SIG-M5 (cell line): ENCODE results near the gene TMCC3.

Source experiments
- DNase-seq: peaks from one replicate; lab custom pipeline; 2025; lab: John Stamatoyannopoulos, UW

TMCC3 gene

DNA sequence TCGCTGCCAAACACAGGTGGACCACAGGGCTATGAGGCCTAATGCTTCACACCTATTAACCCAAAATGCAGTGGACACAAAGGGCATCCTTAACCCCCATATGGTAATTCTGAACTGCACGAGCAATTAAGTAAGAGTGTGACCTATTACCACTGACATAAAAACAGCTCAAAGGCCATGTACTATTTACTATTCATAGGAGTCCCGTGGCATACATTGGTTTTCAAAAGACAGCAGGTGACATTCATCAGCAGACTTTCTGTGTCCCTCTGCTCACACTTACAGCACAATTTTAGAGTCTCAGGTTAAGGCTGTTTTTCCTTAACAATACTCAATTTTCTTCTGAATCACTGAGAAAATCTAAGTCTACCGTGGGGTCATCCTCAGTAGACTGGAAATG, 23.1 kb upstream of the TMCC3 start:
- no peak for DNase-seq

DNA sequence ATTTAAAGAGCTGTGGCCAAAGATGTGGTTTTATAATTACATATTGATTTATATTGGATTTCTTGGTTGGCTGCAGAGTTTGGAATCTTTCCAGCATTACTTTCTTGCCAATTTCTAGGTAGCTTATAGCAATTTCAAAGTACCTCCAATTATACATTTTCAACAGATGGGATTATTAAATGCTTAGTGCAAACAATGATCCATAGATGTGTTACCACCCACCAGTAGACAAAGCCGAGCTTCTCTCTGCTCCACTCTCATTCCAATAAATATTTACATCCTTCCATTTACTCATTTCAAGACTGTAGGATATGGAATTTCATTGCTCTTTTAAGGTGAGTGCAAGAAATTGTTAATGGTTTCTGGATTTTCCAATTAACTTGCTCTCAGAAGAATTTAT, 21.6 kb upstream of the TMCC3 start:
- DNase-seq: no peak

- no peak for DNase-seq
These were observed 20.5 kb upstream of the TMCC3 start for GRCh38 chr12:94670898-94671297.

GRCh38 chr12:94670075-94670474, 19.7 kb upstream of the TMCC3 start:
- DNase-seq: no peak

DNA sequence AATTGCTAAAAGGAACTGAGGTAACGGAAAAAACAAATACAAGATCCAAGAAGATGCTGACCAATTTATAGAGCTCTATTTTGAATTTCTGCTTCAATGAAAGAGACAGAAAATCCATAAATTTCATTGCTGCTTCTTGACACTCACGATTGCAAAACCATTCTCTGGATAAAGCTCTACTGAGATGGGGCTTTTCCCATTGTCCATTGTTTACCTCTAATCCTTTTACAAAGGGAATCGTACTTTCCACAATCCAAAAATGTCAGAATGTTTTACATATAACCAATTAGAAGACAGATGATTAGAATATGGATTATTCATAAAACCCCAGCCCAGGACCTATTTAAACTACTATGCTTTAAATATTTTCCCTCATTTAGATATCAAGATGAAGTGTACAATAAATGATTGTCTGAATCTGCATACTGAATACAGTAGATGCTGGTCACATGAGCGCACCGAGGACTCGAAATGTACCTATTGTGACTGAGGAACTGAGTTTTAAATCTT, 16.7 kb upstream of the TMCC3 start:
- DNase-seq: no peak

DNA sequence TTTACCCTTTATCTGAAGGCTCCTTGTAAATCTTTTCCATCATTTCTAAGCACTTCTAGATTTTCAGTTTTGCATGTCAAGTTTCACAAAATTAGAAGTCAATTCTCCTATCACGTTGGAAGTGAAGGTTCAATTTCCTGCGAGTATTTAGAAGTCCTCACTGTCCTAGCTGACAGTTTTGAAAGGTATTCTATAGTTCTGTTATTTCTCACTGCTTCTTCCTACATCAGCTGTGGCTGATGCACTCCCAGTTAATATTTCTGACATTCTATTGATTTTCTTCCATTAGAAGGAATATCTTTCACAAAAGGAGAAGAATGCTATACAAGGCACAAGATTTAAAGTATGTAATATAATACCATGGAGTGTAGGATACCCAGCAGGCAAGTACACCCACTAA, 15.8 kb upstream of the TMCC3 start:
- DNase-seq: no peak

- no peak for DNase-seq
These were observed 13.3 kb upstream of the TMCC3 start for GRCh38 chr12:94663702-94664101.

DNA sequence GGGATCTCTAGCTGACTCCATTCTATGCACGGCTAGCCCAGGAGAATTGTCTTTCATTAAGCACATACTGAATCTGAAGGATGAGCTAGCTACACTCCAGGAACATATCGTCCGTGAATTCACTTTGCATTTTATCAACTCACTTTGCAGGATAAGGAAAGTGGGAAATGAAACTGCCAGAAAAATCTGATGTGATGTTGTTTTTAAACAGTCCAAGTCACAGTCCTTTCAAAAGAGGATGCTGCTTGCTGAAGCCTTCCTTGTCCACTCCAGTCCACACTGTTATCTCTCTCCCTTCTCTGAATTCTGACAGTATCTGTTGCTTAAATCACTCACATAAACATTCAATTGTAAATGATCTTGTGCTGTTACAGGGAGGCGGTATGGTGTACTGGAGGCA, 12.7 kb upstream of the TMCC3 start:
- no peak for DNase-seq

GRCh38 chr12:94660436-94660835, 10.1 kb upstream of the TMCC3 start:
- DNase-seq: no peak

DNA sequence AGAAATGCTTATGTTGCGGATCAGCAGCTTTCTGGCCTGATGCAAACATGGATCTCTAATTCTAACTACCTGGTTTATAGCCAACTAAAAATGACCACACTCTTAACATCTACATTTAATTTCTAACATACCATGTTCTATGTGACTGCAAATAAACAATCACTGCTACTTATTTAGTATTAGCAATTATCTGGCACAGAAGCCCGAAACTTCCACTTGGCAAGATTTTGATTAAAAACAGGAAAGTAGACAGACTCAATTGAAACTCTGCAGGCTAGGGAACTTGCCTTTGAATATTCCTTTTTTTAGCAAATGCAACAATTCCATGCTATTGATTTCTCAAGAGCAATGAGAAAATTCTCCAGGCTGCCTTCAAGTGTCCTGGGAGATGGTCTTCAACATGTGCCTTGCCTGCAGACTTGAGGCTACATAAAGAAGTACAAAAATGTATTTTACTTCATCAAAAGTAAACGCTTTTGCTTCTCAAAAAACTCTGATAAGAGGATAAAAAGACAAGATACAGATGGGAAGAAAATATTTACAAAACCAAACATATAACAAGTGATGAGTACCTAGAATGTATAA, 9.1 kb upstream of the TMCC3 start:
- DNase-seq: no peak

GRCh38 chr12:94658931-94659330, 8.6 kb upstream of the TMCC3 start:
- no peak for DNase-seq

DNA sequence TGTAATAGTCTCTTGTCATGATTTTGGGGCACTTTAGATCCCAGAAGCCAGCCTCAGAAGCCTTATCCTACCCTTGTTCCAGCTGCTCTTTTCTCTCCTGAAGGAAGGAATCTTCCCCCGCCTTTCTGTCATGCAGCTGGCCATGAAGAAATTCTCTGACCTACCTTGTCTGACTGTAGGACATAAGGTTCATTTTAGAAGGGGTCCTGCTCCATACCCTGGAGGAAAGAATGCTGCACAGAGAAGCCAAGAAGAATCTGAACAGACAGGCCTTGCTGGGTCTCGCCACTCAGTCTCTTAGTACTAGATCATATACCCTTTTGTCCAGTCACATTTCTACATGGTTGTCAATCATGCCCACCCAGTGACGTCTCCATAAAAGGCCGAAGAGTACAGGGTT, 6.2 kb upstream of the TMCC3 start:
- no peak for DNase-seq

- DNase-seq: no peak
These were observed 811 bp downstream of the TMCC3 start for GRCh38 chr12:94649349-94650142.

GRCh38 chr12:94648578-94648977, 1.8 kb downstream of the TMCC3 start:
- DNase-seq: no peak

DNA sequence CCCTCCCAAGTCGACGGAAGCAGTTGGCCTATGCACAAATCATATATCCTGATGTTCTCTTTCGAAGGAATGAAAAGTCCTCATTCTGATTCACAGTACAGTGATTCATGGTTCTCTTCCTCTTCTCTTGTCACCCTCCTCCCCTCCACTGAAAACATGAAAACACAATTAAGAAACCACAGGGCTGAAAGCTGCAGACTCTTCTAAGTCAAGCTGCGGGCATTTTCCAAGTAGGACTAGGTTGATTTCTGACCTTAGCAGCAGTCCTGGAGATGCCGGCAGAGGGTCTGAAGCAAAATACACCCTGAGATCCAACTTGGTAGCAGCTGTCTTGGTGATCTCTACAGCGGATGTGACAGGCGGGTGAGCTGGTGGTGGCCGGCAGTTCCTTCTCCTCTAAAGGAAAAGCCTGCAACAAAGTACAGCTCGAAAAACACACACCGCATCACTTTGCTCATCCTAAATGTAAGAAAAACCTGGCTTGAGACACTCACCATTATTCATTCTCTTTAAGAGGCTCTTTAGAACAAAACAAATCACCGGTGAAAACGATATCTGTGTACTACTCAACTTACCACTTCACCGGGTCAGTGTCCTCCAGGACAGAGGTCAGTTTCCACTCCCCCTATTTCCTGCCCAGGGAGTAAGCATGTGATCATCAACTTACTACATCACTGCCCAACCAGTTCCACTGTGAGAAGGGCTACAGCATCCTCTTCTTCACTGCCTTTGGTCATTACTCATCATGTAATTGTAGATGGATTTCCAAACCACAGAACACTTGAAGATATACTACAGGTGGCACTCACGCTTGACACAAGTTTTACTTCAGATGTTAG, 6.0 kb downstream of the TMCC3 start:
- no peak for DNase-seq

DNA sequence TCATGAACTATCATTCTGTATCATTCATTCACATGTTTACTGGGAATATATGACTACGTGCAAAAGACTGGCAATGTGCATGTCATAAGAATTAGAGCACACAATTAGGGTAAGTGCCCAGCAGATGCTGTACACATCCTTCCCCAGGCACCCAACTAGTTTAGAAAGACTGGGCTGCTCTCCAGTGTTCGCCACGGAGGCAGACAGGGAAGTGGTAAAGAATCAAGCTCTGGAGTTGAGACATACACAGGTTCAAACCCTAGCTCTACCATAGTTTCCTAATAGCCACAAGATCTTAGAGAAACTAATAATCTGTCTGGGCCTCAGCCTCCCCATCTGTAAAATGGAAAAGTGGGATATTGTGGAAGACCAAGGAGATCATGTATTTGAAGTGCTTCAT, 6.8 kb downstream of the TMCC3 start:
- no peak for DNase-seq

DNA sequence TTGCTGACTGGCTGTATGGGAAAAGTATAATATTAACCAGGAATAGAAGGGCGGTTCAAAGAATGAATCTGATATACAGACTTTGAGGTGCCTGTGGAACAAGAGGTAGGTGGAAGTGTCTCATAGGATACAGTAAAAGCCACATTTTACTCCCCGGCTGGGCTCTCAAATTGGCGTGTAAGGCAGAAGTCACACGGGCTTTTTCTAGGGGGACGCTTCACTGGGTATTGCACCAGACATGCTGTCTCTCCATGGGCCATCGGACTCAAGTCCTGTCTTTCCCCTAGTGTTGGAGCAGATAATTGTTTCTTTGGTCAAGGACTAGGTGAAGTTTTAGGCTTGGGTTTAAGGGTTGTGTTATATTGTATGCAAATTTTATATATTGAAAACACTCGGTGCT, 9.1 kb downstream of the TMCC3 start:
- no peak for DNase-seq

DNA sequence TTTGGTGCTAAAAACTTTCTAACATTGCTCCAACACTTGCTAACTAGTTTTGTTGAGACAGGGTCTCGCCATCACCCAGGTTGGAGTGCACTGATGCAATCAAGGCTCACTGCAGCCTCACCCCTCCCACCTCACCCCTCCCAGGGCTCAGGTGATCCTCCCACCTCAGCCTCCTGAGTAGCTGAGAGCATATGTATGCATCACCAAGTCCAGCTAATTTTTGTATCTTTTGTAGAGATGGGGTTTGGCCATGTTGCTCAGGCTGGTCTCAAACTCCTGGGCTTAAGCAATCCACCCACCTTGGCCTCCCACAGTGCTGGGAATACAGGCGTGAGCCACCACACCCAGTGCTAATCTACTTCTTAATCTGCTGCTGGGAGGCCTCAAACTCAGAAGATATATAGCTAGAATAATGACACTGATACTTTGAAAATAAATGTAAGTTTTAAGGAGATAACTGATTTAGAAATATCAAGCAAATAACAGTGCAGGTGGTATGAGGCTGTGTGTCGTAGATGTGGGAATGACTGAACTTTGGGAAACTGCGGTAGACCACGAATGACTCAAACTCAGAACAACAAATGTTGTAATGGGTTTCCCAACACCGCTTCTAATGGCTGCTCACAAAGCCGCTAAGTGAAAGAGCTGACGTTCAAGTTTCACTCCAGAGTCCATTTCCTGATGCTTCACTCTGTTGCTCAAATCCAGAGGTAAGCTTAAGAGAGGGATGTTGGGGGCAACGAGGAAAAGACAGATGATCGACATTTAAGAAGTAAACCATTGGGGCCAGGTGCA, 10.0 kb downstream of the TMCC3 start:
- peak; percentile 78 for DNase-seq

- no peak for DNase-seq
These were observed 11.8 kb downstream of the TMCC3 start for GRCh38 chr12:94638521-94638920.

DNA sequence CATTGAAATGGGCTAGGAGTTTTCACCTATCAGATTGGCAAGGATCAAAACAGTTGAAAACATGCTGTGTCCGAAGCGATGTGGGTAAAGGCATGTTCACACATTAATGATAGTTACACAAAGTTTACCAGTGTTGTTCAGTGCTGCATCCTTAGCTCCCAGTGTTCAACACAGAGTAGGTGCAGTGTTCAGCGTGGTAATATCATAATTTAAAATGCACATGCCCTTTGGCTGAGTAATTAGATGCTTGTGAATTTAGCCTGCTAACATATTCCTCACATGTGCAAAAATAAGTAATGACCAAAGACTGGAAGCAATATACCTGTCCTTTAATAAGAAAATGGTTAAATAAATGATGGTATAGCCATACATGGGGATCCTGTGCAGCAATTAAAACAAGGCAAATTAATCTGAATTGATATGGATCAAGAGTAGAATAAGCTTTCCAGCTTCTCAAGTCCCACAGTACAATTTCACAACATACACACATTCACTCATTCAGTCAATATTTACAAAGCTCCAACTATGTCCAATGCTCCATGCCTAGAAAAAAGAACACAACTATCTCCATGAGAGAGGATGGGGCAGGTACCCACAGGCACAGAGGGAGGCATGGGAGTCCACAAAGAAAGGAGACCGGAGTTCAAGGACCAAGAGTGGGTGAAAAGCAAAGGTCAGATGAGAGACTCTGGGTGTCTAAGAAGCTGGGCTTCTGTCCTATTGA, 12.8 kb downstream of the TMCC3 start:
- DNase-seq: no peak

DNA sequence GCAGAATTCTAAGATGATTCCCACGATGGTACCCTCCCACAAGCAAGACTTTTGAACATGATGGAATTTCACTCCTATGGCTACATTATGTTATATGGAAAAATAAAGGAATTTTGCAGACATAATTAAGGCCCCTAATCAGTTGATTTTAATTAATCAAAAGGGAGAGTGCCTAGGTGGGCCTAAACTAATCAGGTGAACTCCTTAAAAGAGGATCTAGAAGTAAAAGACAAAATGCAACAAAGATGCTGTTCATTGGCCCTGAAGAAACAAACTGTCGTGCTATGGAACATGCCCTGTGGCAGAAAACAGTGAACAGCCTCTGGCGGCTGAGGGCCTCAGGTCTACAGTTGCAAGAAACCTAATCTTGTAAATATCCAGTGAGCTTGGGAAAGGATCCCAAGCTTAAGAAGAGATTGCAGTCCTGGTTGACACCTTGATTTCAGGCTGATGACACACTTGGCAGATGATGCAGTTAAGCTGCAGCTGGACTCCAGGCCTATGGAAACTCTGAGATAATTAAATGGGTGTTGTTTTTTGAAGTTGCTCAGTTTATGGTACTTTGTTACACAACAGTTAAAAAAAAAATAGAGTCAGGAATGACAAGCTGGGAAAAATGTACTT, 13.8 kb downstream of the TMCC3 start:
- DNase-seq: no peak
